Vagina (tissue), 2 donors: ENCODE measurements around the gene SPAG9. TPM values are rescaled to one million over a fixed set of nuclear protein-coding genes. Genes with fewer than 3 reads are reported as not detected.
A peak's percentile ranks its signal among the peaks of the same experiment; 100 is the strongest.

Source experiments
- DNase-seq, 2 donors: peaks; one replicate each; pipeline ENCODE4 v3.0.0-alpha.2; 2017; ENCODE audit errors: extremely low spot score in 2 of 2
- H3K27ac ChIP-seq: fragments of 200-600 bp; sonication (generic); one replicate; pipeline ENCODE4 v1.5.1; 2019
- H3K27me3 ChIP-seq: fragments of 200-600 bp; sonication (generic); one replicate; pipeline ENCODE4 v1.5.1; 2019
- H3K36me3 ChIP-seq, 2 donors: fragments of 200-600 bp; sonication (generic); one replicate each; pipeline ENCODE4 v1.5.1; 2017 to 2019
- H3K4me1 ChIP-seq: fragments of 200-600 bp; sonication (generic); one replicate; pipeline ENCODE4 v1.5.1; 2019
- H3K4me3 ChIP-seq, 2 donors: fragments of 200-600 bp; sonication (generic); 1 replicate in 1 of 2; 2 replicates in 1 of 2; pipeline ENCODE4 v1.5.1; 2016 to 2019
- H3K9me3 ChIP-seq: fragments of 200-600 bp; sonication (generic); one replicate; pipeline ENCODE4 v1.5.1; 2019
- CTCF ChIP-seq, 3 experiments: fragments of 450-650 bp in 2 of 3; fragments of 200-600 bp in 1 of 3; sonication (generic) in 1 of 3; IDR thresholded peaks; one replicate each; pipeline ENCODE4 v1.5.1; 2017 to 2019; ENCODE audit warnings: antibody characterized with exemption in 3 of 3, mild to moderate bottlenecking in 2 of 3, moderate library complexity in 2 of 3
- POLR2A ChIP-seq, 2 donors: fragments of 450-650 bp; IDR thresholded peaks; one replicate each; pipeline ENCODE4 v1.6.1; 2017; ENCODE audit warnings: antibody characterized with exemption in 2 of 2, mild to moderate bottlenecking in 2 of 2, moderate library complexity in 2 of 2
- POLR2AphosphoS5 ChIP-seq, 2 donors: sonication (generic); formaldehyde crosslinking; IDR thresholded peaks; one replicate each; pipeline ENCODE4 v1.9.0; 2017; ENCODE audit warnings: antibody characterized with exemption in 2 of 2, mild to moderate bottlenecking in 2 of 2, low read depth in 1 of 2; ENCODE audit not compliant: insufficient read depth in 1 of 2
- intact Hi-C: fragments of 100-400 bp; cut with DNase I; formaldehyde crosslinking; loops from one replicate; pipeline ENCODE4 v1.15.1; 2023
- total RNA-seq: library from RNA; depleted of rRNA; stranded (reverse); fragments of >200 nt; gene quantifications from one replicate; pipeline ENCODE4 v1.2.3, GENCODE V29; 2016

Gene SPAG9
- total RNA-seq, 1 donor from 2014 or later: 92.6 TPM

- Histone ChIP-seq H3K27ac (no peak overlapping the region), H3K9me3 (no peaks in the 10 kb centered on the region), H3K36me3 (no peaks in the 10 kb centered on the region), H3K4me1 (peaks cover 4% of the 10 kb centered on the region), H3K4me3 (no peak overlapping the region), H3K27me3 (no peaks in the 10 kb centered on the region)
- TF ChIP-seq POLR2AphosphoS5 (IDR thresholded peaks at IDR 0.05; ENCODE audit: insufficient read depth in 1 of 2, low read depth in 1 of 2): no peak
- TF ChIP-seq POLR2A (IDR thresholded peaks at IDR 0.05): no peak
- no peak for TF ChIP-seq CTCF (IDR thresholded peaks at IDR 0.05)
- DNase-seq: no peak
- intact Hi-C loops: no loop called here
Measured at GRCh38 chr17:50938821-50939541, 181.7 kb downstream of the SPAG9 start.

- TF ChIP-seq POLR2AphosphoS5 (IDR thresholded peaks at IDR 0.05; ENCODE audit: insufficient read depth in 1 of 2, low read depth in 1 of 2): no peak
- no peak for TF ChIP-seq POLR2A (IDR thresholded peaks at IDR 0.05)
- Histone ChIP-seq H3K9me3 (no peaks in the 10 kb centered on the region), H3K4me3 (no peak overlapping the region), H3K27me3 (no peaks in the 10 kb centered on the region), H3K36me3 (no peaks in the 10 kb centered on the region), H3K27ac (no peak overlapping the region), H3K4me1 (peaks cover 13% of the 10 kb centered on the region)
- intact Hi-C loops: no loop called here
- no peak for DNase-seq
Measured at GRCh38 chr17:50935996-50936266, 184.7 kb downstream of the SPAG9 start.

- Histone ChIP-seq H3K4me3 (no peak overlapping the region), H3K9me3 (no peaks in the 10 kb centered on the region), H3K27me3 (no peaks in the 10 kb centered on the region), H3K36me3 (no peaks in the 10 kb centered on the region), H3K4me1 (peaks cover 19% of the 10 kb centered on the region), H3K27ac (no peak overlapping the region)
- intact Hi-C loops: no loop called here
- no peak for DNase-seq
- peak in 1 of 2 donors; percentile 33 for TF ChIP-seq POLR2AphosphoS5 (IDR thresholded peaks at IDR 0.05; ENCODE audit: insufficient read depth in 1 of 2, low read depth in 1 of 2)
- TF ChIP-seq CTCF (IDR thresholded peaks at IDR 0.05): no peak
- no peak for TF ChIP-seq POLR2A (IDR thresholded peaks at IDR 0.05)
Measured at GRCh38 chr17:50935221-50935995, 185.3 kb downstream of the SPAG9 start.

- intact Hi-C loops: no loop called here
Measured at GRCh38 chr17:50934672-50935220, 185.9 kb downstream of the SPAG9 start.

GRCh38 chr17:50934161-50934560 is 186.5 kb downstream of the SPAG9 start:
- TF ChIP-seq POLR2AphosphoS5 (IDR thresholded peaks at IDR 0.05; ENCODE audit: insufficient read depth in 1 of 2, low read depth in 1 of 2) (no peak), POLR2A (IDR thresholded peaks at IDR 0.05) (no peak), CTCF (IDR thresholded peaks at IDR 0.05) (no peak)
- peaks cover 23% of the 10 kb centered on the region for H3K4me1 ChIP-seq
- H3K9me3 ChIP-seq: no peaks in the 10 kb centered on the region
- no peak overlapping the region for H3K4me3 ChIP-seq
- intact Hi-C loops: no loop called here
- no peak overlapping the region for H3K27ac ChIP-seq
- DNase-seq: no peak
- H3K27me3 ChIP-seq: no peaks in the 10 kb centered on the region
- no peaks in the 10 kb centered on the region for H3K36me3 ChIP-seq

More at GRCh38 chr17:50934672-50935220, 185.9 kb downstream of the SPAG9 start:
- Histone ChIP-seq H3K4me1 (peaks cover 23% of the 10 kb centered on the region), H3K4me3 (no peak overlapping the region), H3K36me3 (no peaks in the 10 kb centered on the region), H3K9me3 (no peaks in the 10 kb centered on the region), H3K27ac (no peak overlapping the region), H3K27me3 (no peaks in the 10 kb centered on the region)
- DNase-seq: no peak
- no peak for TF ChIP-seq POLR2AphosphoS5 (IDR thresholded peaks at IDR 0.05; ENCODE audit: insufficient read depth in 1 of 2, low read depth in 1 of 2)
- no peak for TF ChIP-seq CTCF (IDR thresholded peaks at IDR 0.05)
- TF ChIP-seq POLR2A (IDR thresholded peaks at IDR 0.05): no peak
